CD4-positive, CD25-positive, alpha-beta regulatory T cell (primary cell): ENCODE results near the gene GYPC. TPM values are rescaled to one million over a fixed set of nuclear protein-coding genes. Genes with fewer than 3 reads are reported as not detected.
"Not testable (repeated sequence)": the region's sequence is repeated elsewhere in the genome, so short reads cannot be mapped to it uniquely, and the experiment has no call there.

Experiments
- ATAC-seq, 2 donors: fragments of 150-1000 bp; cut with Tn5 transposase; one replicate each; pipeline ENCODE4 v1.10.0; 2021; ENCODE audit warnings: low read depth in 2 of 2, moderate number of reproducible peaks in 2 of 2, moderate library complexity in 1 of 2
- DNase-seq, 3 donors: peaks; one replicate each; pipeline versions ENCODE4 v3.0.0 to v3.0.0-alpha.2; 2012 to 2022; ENCODE audit warnings: mixed read lengths in 1 of 3
- H3K27ac ChIP-seq: one replicate; pipeline ENCODE4 v1.7.0; 2013; ENCODE audit warnings: mild to moderate bottlenecking, low read length; ENCODE audit not compliant: insufficient read depth, poor library complexity, severe bottlenecking
- H3K27me3 ChIP-seq: one replicate; pipeline ENCODE4 v1.7.0; 2013; ENCODE audit warnings: low read length; ENCODE audit not compliant: control insufficient read depth, insufficient read depth
- H3K36me3 ChIP-seq: one replicate; pipeline ENCODE4 v1.7.0; 2013; ENCODE audit warnings: mild to moderate bottlenecking, low read length, moderate library complexity; ENCODE audit not compliant: control insufficient read depth, insufficient read depth
- H3K4me1 ChIP-seq: 2 replicates; pipeline ENCODE4 v1.7.0; 2013; ENCODE audit warnings: mild to moderate bottlenecking, low read length; ENCODE audit not compliant: insufficient read depth, control insufficient read depth, poor library complexity, severe bottlenecking
- H3K4me3 ChIP-seq: one replicate; pipeline ENCODE4 v1.7.0; 2013; ENCODE audit warnings: low read depth, mild to moderate bottlenecking, low read length, moderate library complexity
- H3K9me3 ChIP-seq, 2 experiments: 1 replicate in 1 of 2; 2 replicates in 1 of 2; pipeline ENCODE4 v1.7.0; 2013; ENCODE audit warnings: low read length in 2 of 2, mild to moderate bottlenecking in 1 of 2, moderate library complexity in 1 of 2; ENCODE audit not compliant: control insufficient read depth in 2 of 2
- H3K27ac Mint-ChIP-seq, 3 donors: one replicate each; pipeline ENCODE4 v1.8.0; 2020 to 2022; ENCODE audit warnings: mild to moderate bottlenecking in 3 of 3, mixed read lengths in 3 of 3, moderate library complexity in 2 of 3
- H3K27me3 Mint-ChIP-seq: one replicate; pipeline ENCODE4 v1.8.0; 2022; ENCODE audit warnings: mild to moderate bottlenecking, mixed read lengths
- H3K36me3 Mint-ChIP-seq: one replicate; pipeline ENCODE4 v1.8.0; 2020; ENCODE audit warnings: mixed read lengths
- H3K4me1 Mint-ChIP-seq, 4 donors: one replicate each; pipeline ENCODE4 v1.8.0; 2020 to 2022; ENCODE audit warnings: mixed read lengths in 4 of 4, mild to moderate bottlenecking in 1 of 4
- H3K4me3 Mint-ChIP-seq, 4 donors: one replicate each; pipeline ENCODE4 v1.8.0; 2020 to 2022; ENCODE audit warnings: mild to moderate bottlenecking in 4 of 4, mixed read lengths in 4 of 4, moderate library complexity in 3 of 4
- H3K9me3 Mint-ChIP-seq, 7 donors: one replicate each; pipeline ENCODE4 v1.8.0; 2020 to 2022; ENCODE audit warnings: mixed read lengths in 7 of 7, mild to moderate bottlenecking in 3 of 7, moderate library complexity in 2 of 7
- polyA plus RNA-seq, 4 donors: library from polyadenylated mRNA; unstranded; fragments of 300-500 nt; fragmentation: Illumina TruSeq; gene quantifications; one replicate each; pipeline ENCODE4 v1.2.3, GENCODE V29; 2021
- total RNA-seq: library from RNA; stranded (reverse); gene quantifications from one replicate; pipeline ENCODE4 v1.2.3, GENCODE V29; 2022

GYPC gene
- total and polyA plus RNA-seq, 5 donors from 2014 or later, result 75.2 to 210 (median 186) TPM

DNA sequence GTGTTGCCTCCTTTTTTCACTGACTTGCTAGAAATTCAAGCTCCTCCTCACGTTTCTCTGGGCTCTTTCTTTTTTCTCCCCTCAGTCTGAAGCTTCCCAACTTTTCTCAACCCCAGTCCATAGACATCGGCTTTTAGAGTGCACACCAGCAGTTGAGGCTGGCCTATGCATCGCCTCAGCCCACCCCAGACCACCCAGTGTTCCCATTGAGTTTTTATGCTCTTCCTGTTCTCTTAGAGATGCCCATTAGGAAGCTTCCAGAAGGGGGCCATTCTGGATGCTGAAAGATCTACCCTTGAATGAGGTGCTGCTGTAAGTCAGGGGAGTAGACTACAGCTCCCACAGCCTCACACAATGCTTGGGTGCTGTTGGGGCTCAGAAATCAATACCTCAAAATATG lies 12.0 kb upstream of the GYPC start:
- no peak overlapping the region for H3K27ac ChIP-seq
- H3K4me3 ChIP-seq, result no peak overlapping the region
- H3K4me1 ChIP-seq, result no peaks in the 10 kb centered on the region
- peak overlapping the region in 2 of 3 donors; percentile 57 to 72 for H3K27ac Mint-ChIP-seq
- peaks cover 3% of the 10 kb centered on the region for H3K27me3 ChIP-seq
- H3K36me3 ChIP-seq, result no peaks in the 10 kb centered on the region
- H3K9me3 ChIP-seq, result no peaks in the 10 kb centered on the region
- H3K27me3 Mint-ChIP-seq, result peaks cover 29% of the 10 kb centered on the region
- ATAC-seq, result no peak
- DNase-seq, result no peak
- no peak overlapping the region for H3K4me3 Mint-ChIP-seq
- H3K4me1 Mint-ChIP-seq, result peaks cover 3 to 10% (median 7%) of the 10 kb centered on the region in 4 donors
- peaks cover 0 to 2% (median 0%) of the 10 kb centered on the region in 7 donors for H3K9me3 Mint-ChIP-seq
- peaks cover 4% of the 10 kb centered on the region for H3K36me3 Mint-ChIP-seq

- Mint-ChIP-seq H3K9me3 (peaks cover 0 to 2% (median 0%) of the 10 kb centered on the region in 7 donors), H3K36me3 (peaks cover 4% of the 10 kb centered on the region), H3K4me1 (peaks cover 5 to 10% (median 7%) of the 10 kb centered on the region in 4 donors), H3K27me3 (peaks cover 29% of the 10 kb centered on the region), H3K27ac (peak overlapping the region in 2 of 3 donors; percentile 57 to 62), H3K4me3 (no peak overlapping the region)
- Histone ChIP-seq H3K4me1 (no peaks in the 10 kb centered on the region), H3K4me3 (no peak overlapping the region), H3K36me3 (no peaks in the 10 kb centered on the region), H3K9me3 (no peaks in the 10 kb centered on the region), H3K27ac (no peak overlapping the region), H3K27me3 (peaks cover 3% of the 10 kb centered on the region)
- DNase-seq (peak in 1 of 3 donors; percentile 20), ATAC-seq (peak in 1 of 2 donors; percentile 43)
Measured at GRCh38 chr2:126644630-126645191, 11.2 kb upstream of the GYPC start.

DNA sequence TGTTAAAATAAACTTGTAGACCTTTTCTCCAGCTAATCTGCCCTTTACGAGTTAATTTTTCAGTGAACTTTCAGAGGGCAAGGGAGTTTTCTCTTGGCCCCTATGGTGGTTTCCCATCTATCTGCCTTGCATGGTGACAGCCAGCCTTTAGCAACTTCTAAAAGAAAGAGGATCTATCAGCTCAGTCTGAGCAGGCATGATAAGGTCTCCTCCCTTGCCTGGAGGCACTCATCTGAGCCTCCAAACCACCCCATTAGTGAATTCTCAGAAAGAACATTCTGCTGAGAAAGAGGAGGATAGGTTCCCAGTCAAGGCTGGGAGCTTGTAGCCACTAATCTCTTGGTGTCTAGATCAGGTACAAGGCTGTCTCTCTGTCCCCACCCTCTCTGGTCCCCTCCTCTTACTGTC lies 10.7 kb upstream of the GYPC start:
- peaks cover 0 to 2% (median 0%) of the 10 kb centered on the region in 7 donors for H3K9me3 Mint-ChIP-seq
- H3K4me1 Mint-ChIP-seq, result peaks cover 5 to 10% (median 7%) of the 10 kb centered on the region in 4 donors
- Histone ChIP-seq H3K27me3 (peaks cover 3% of the 10 kb centered on the region), H3K9me3 (no peaks in the 10 kb centered on the region), H3K27ac (no peak overlapping the region), H3K36me3 (no peaks in the 10 kb centered on the region), H3K4me1 (no peaks in the 10 kb centered on the region), H3K4me3 (no peak overlapping the region)
- DNase-seq (no peak), ATAC-seq (no peak)
- H3K4me3 Mint-ChIP-seq, result no peak overlapping the region
- peak overlapping the region in 2 of 3 donors; percentile 52 to 57 for H3K27ac Mint-ChIP-seq
- H3K36me3 Mint-ChIP-seq, result peaks cover 4% of the 10 kb centered on the region
- H3K27me3 Mint-ChIP-seq, result peaks cover 29% of the 10 kb centered on the region

DNA sequence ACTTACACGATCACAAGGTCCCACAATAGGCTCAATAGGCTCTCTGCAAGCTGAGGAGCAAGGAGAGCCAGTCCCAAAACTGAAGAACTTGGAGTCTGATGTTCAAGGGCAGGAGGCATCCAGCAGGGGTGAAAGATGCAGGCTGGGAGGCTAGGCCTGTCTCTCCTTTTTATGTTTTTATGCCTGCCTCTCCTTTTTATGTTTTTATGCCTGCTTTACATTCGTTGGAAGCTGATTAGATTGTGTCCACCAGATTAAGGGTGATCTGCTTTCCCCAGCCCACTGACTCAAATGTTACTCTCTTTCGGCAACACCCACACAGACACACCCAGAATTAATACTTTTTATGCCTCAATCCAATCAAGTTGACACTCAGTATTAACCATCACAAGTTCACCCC lies 9.9 kb upstream of the GYPC start:
- H3K4me3 ChIP-seq, result no peak overlapping the region
- no peaks in the 10 kb centered on the region for H3K9me3 ChIP-seq
- Mint-ChIP-seq H3K27ac (no peak overlapping the region), H3K27me3 (peaks cover 27% of the 10 kb centered on the region), H3K4me3 (peak overlapping the region in 1 of 4 donors; percentile 17), H3K36me3 (peaks cover 4% of the 10 kb centered on the region), H3K9me3 (peaks cover 0 to 7% (median 2%) of the 10 kb centered on the region in 7 donors), H3K4me1 (peaks cover 5 to 10% (median 7%) of the 10 kb centered on the region in 4 donors)
- ATAC-seq (no peak), DNase-seq (no peak)
- H3K27me3 ChIP-seq, result peaks cover 3% of the 10 kb centered on the region
- H3K27ac ChIP-seq, result no peak overlapping the region
- no peaks in the 10 kb centered on the region for H3K4me1 ChIP-seq
- no peaks in the 10 kb centered on the region for H3K36me3 ChIP-seq

DNA sequence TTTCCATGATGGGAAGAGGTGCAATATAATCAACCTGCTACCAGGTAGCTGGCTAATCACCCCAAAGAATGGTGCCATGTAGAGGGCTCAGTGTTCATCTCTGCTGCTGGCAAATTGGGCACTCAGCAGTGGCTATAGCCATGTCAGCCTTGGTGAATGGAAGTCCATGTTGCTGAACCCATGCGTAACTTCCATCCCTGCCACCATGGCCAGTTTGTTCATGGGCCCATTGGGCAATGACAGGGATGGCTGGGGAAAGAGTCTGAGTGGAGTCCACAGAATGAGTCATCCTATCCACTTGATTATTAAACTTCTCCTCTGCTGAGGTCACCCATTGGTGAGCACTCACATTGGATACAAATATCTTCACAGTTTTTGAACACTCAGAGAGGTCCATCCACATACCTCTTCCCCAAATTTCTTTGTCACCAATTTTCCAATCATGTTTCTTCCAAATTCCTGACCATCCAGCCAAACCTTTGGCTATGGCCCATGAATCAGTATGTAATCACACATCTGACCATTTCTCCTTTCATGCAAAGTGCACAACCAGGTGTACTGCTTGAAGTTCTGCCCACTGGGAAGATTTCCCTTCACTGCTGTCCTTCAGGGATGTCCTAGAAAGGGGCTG lies 8.1 kb upstream of the GYPC start:
- not testable (repeated sequence) for DNase-seq, H3K36me3 ChIP-seq, H3K36me3 Mint-ChIP-seq

GRCh38 chr2:126648345-126648786 lies 7.6 kb upstream of the GYPC start:
- H3K4me1 ChIP-seq, ATAC-seq, H3K27me3 ChIP-seq, H3K27ac Mint-ChIP-seq, H3K36me3 Mint-ChIP-seq, H3K27ac ChIP-seq, H3K9me3 ChIP-seq, H3K4me1 Mint-ChIP-seq, H3K9me3 Mint-ChIP-seq, H3K4me3 Mint-ChIP-seq, DNase-seq, H3K36me3 ChIP-seq, H3K4me3 ChIP-seq: not testable (repeated sequence)
- peaks cover 18% of the 10 kb centered on the region for H3K27me3 Mint-ChIP-seq

More for the DNA sequence above, 8.1 kb upstream of the GYPC start:
- not testable (repeated sequence) for H3K9me3 Mint-ChIP-seq, ATAC-seq, H3K27ac Mint-ChIP-seq, H3K27ac ChIP-seq, H3K4me3 ChIP-seq, H3K4me3 Mint-ChIP-seq, H3K4me1 ChIP-seq, H3K27me3 ChIP-seq, H3K4me1 Mint-ChIP-seq, H3K9me3 ChIP-seq
- peaks cover 18% of the 10 kb centered on the region for H3K27me3 Mint-ChIP-seq

DNA sequence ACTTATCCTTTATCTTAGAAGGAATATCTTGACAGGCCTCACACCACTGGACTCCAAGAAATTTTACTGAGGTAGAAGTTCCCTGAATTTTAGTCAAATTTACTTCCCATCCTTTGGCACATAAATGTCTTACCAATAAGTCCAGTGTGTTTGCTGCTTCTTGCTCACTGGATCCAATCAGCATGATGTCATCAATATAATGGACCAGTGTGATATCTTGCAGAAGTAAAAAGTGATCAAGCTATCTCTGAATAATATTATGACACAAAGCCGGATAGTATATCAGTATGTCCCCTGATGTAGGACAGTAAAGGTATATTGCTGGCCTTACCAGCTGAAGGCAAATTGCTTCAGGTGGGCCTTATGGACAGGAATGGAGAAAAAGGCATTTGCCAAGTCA lies 6.9 kb upstream of the GYPC start:
- Histone ChIP-seq H3K27ac (no peak overlapping the region), H3K4me3 (no peak overlapping the region), H3K4me1 (no peaks in the 10 kb centered on the region), H3K9me3 (no peaks in the 10 kb centered on the region), H3K36me3 (no peaks in the 10 kb centered on the region), H3K27me3 (no peaks in the 10 kb centered on the region)
- Mint-ChIP-seq H3K4me1 (peaks cover 6 to 15% (median 9%) of the 10 kb centered on the region in 4 donors), H3K9me3 (peaks cover 0 to 7% (median 2%) of the 10 kb centered on the region in 7 donors), H3K36me3 (peaks cover 4% of the 10 kb centered on the region), H3K27me3 (peaks cover 14% of the 10 kb centered on the region), H3K4me3 (no peak overlapping the region), H3K27ac (no peak overlapping the region)
- ATAC-seq (no peak), DNase-seq (no peak)

DNA sequence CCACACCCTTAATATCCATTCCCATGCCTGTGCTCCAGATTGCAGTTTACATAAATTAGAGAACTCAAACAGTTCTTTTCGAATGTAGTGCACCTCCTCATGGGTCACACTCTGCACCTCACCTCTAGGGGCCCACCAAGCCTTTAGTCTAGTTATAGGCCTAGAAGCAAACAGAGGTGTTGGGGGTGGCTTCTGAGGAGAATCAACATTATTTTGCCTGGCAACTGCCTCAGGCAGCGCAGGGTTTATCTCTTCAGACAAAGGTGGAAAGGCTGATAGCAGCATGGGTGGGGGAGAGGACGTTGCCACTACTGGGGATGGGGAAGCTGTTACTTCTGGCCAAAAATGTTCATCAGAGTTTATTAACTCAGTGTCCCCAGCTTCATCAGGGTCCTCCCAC lies 5.0 kb upstream of the GYPC start:
- no peaks in the 10 kb centered on the region for H3K36me3 ChIP-seq
- no peak for ATAC-seq
- no peaks in the 10 kb centered on the region for H3K27me3 ChIP-seq
- Mint-ChIP-seq H3K4me1 (peaks cover 5 to 21% (median 16%) of the 10 kb centered on the region in 4 donors), H3K27ac (no peak overlapping the region), H3K9me3 (peaks cover 0 to 7% (median 2%) of the 10 kb centered on the region in 7 donors), H3K4me3 (no peak overlapping the region), H3K36me3 (no peaks in the 10 kb centered on the region), H3K27me3 (peaks cover 8% of the 10 kb centered on the region)
- peaks cover 7% of the 10 kb centered on the region for H3K4me1 ChIP-seq
- DNase-seq, result no peak
- no peak overlapping the region for H3K4me3 ChIP-seq
- H3K9me3 ChIP-seq, result no peaks in the 10 kb centered on the region
- H3K27ac ChIP-seq, result no peak overlapping the region
